Measurements from ENCODE around the gene CD209. TPM values are rescaled to one million over a fixed set of nuclear protein-coding genes. Genes with fewer than 3 reads are reported as not detected.

Gene CD209
- total RNA-seq, 1 experiment from 2014 or later: not detected

DNA sequence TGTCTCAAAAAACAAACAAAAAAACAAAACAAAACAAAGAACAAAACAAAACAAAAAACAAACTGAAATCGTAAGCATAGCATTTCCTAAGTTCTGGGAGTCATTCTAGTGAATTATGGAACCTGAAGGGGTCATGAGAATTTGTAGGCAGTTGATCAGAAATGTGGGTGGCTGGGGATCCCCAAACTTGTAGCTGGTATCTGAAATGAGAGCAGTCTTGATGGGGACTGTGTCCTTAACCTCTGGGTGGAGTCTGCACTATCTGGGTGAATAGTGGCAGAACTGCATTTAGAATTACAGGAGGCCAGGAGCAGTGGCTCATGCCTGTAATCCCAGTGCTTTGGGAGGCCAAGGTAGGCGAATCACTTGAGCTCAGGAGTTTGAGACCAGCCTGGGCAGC, 21.5 kb downstream of the CD209 start:
- no peaks in the 10 kb centered on the region for H3K36me3 ChIP-seq (ENCODE audit: control insufficient read depth in 1 of 2, insufficient read depth in 2 of 2, low read length in 2 of 2)
- no peak for TF ChIP-seq EGR1 (IDR thresholded peaks at IDR 0.05; ENCODE audit: low read depth)
- TF ChIP-seq MAX (IDR thresholded peaks at IDR 0.05): no peak
- TF ChIP-seq JUND (IDR thresholded peaks at IDR 0.05): no peak
- TF ChIP-seq, protein P1, sequence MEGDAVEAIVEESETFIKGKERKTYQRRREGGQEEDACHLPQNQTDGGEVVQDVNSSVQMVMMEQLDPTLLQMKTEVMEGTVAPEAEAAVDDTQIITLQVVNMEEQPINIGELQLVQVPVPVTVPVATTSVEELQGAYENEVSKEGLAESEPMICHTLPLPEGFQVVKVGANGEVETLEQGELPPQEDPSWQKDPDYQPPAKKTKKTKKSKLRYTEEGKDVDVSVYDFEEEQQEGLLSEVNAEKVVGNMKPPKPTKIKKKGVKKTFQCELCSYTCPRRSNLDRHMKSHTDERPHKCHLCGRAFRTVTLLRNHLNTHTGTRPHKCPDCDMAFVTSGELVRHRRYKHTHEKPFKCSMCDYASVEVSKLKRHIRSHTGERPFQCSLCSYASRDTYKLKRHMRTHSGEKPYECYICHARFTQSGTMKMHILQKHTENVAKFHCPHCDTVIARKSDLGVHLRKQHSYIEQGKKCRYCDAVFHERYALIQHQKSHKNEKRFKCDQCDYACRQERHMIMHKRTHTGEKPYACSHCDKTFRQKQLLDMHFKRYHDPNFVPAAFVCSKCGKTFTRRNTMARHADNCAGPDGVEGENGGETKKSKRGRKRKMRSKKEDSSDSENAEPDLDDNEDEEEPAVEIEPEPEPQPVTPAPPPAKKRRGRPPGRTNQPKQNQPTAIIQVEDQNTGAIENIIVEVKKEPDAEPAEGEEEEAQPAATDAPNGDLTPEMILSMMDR (IDR thresholded peaks at IDR 0.05 in 2 of 3, conservative IDR thresholded peaks at IDR 0.05 in 1 of 3; ENCODE audit: borderline replicate concordance in 1 of 3, insufficient read depth in 1 of 3, low read depth in 2 of 3, low read length in 2 of 3): no peak
- TF ChIP-seq, protein P2, sequence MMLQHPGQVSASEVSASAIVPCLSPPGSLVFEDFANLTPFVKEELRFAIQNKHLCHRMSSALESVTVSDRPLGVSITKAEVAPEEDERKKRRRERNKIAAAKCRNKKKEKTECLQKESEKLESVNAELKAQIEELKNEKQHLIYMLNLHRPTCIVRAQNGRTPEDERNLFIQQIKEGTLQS (IDR thresholded peaks at IDR 0.05): no peak
- TF ChIP-seq ELF1 (IDR thresholded peaks at IDR 0.05; ENCODE audit: borderline replicate concordance, low read depth): no peak
- TF ChIP-seq CBX3 (IDR thresholded peaks at IDR 0.05; ENCODE audit: low read depth): no peak
- no peak for TF ChIP-seq SIN3A (IDR thresholded peaks at IDR 0.05; ENCODE audit: low read depth)
- no peak for TF ChIP-seq FOSL1 (IDR thresholded peaks at IDR 0.05; ENCODE audit: low read depth)
- no peak for TF ChIP-seq ZBTB33 (IDR thresholded peaks at IDR 0.05; ENCODE audit: extremely low read depth, insufficient replicate concordance, low read length)
- H3K4me1 ChIP-seq (ENCODE audit: control insufficient read depth in 1 of 2, insufficient read depth in 2 of 2, low read length in 2 of 2): no peaks in the 10 kb centered on the region
- DNase-seq (ENCODE audit: low read depth, low spot score) (no peak), ATAC-seq (no peak)
- no peaks in the 10 kb centered on the region for H3K79me2 ChIP-seq (ENCODE audit: insufficient read depth, low read length)
- ChIA-PET RAD21 (ENCODE audit: low non-redundant PET in 1 of 2, low total read pairs in 2 of 2, uncharacterized antibody in 2 of 2, unreplicated experiment in 2 of 2) (no interaction called here), CTCF (no interaction called here), POLR2A (no interaction called here)
- no peak overlapping the region for H2AFZ ChIP-seq (ENCODE audit: low read depth, low read length, poor library complexity, severe bottlenecking)
- H3K4me3 ChIP-seq (replicated peaks in 1 of 2; ENCODE audit: low read depth in 1 of 2, low read length in 2 of 2): no peak overlapping the region
- intact Hi-C loops (cut with micrococcal nuclease): no loop called here
- no peaks in the 10 kb centered on the region for H4K20me1 ChIP-seq (ENCODE audit: insufficient read depth)
- BruUV-seq (replicated peaks): no TSS peak
- no peaks in the 10 kb centered on the region for H3K9me3 ChIP-seq (ENCODE audit: control insufficient read depth in 1 of 2, insufficient read depth in 1 of 2, low read depth in 1 of 2, low read length in 2 of 2)
- H3K9ac ChIP-seq (ENCODE audit: low read length): no peak overlapping the region
- H3K9me2 ChIP-seq (ENCODE audit: insufficient read depth): no peaks in the 10 kb centered on the region
- no peak overlapping the region for H3K4me2 ChIP-seq (ENCODE audit: low read length)
- no peaks in the 10 kb centered on the region for H3K27me3 ChIP-seq (ENCODE audit: insufficient read depth, low read length)
- no peak overlapping the region for H3K27ac ChIP-seq (ENCODE audit: low read depth, low read length)

All from HCT116 (cell line).